PFSK-1 (cell line): ENCODE results near the gene ST6GALNAC3.

Source experiments
- POLR2AphosphoS5 ChIP-seq: IDR thresholded peaks from 2 replicates; pipeline ENCODE4 v1.6.1; 2012; ENCODE audit warnings: low read depth, mild to moderate bottlenecking, control low read depth, low read length, moderate library complexity
- TAF1 ChIP-seq: IDR thresholded peaks from 2 replicates; pipeline ENCODE4 v1.6.1; 2012; ENCODE audit warnings: low read length, control low read depth, borderline replicate concordance; ENCODE audit not compliant: insufficient read depth

- TF ChIP-seq POLR2AphosphoS5: no peak
- TF ChIP-seq TAF1: no peak
Measured at GRCh38 chr1:76209238-76209637, 134.7 kb downstream of the ST6GALNAC3 start.
